Activated CD4-positive, alpha-beta T cell treated with anti-CD3 and anti-CD28 coated beads, Interleukin-2, amount 10 ng/mL, durations not matched to agents 7 days and 5 days (primary cell): ENCODE results near the gene SUSD6. TPM values are rescaled to one million over a fixed set of nuclear protein-coding genes. Genes with fewer than 3 reads are reported as not detected.

Source experiments
- CTCF ChIA-PET: fragments of 350-600 bp; sonication (Branson Sonifier 250); formaldehyde crosslinking; loops from one replicate; lab custom pipeline; 2021; ENCODE audit warnings: antibody characterized with exemption; lab: Charles Lee
- POLR2A ChIA-PET: fragments of 350-600 bp; sonication (Branson Sonifier 250); formaldehyde crosslinking; loops from one replicate; lab custom pipeline; 2021; ENCODE audit warnings: antibody characterized with exemption; lab: Charles Lee
- DNase-seq: peaks from one replicate; pipeline ENCODE4 v3.0.0-alpha.2; 2020
- H3K27ac Mint-ChIP-seq: one replicate; pipeline ENCODE4 v1.8.0; 2021; ENCODE audit warnings: mild to moderate bottlenecking, moderate library complexity, mixed read lengths
- H3K27me3 Mint-ChIP-seq: one replicate; pipeline ENCODE4 v1.8.0; 2021; ENCODE audit warnings: mixed read lengths
- H3K36me3 Mint-ChIP-seq: one replicate; pipeline ENCODE4 v1.8.0; 2021; ENCODE audit warnings: low read depth, mixed read lengths
- H3K4me1 Mint-ChIP-seq: one replicate; pipeline ENCODE4 v1.8.0; 2021; ENCODE audit warnings: mixed read lengths
- H3K4me3 Mint-ChIP-seq: one replicate; pipeline ENCODE4 v1.8.0; 2021; ENCODE audit warnings: mild to moderate bottlenecking, moderate library complexity, mixed read lengths
- H3K9me3 Mint-ChIP-seq: one replicate; pipeline ENCODE4 v1.8.0; 2021; ENCODE audit warnings: mixed read lengths
- total RNA-seq, 2 experiments: library from RNA; stranded (reverse); gene quantifications; one replicate each; pipeline ENCODE4 v1.2.3, GENCODE V29; 2021

SUSD6 gene
- total RNA-seq, 2 experiments from 2014 or later, result 42.6 to 45.0 TPM

DNA sequence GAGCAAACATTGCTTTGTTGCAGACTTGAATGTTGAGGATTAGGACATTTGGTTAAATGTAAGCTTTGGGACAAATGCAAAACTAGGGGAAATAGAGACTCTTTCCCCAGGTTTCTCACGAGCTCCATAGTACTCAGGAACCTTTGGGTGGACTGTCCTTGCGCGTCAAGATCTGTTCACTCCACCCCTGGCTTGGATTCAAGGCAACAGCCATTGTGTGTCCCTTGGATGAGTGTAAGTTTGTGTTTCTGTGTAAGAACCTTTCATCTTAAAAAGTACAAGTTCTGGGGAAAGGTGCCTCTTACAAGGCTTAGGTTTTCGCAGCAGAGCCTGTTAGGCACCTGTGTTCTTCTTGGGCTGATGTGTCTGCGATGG is 3.7 kb downstream of the SUSD6 start:
- Mint-ChIP-seq H3K4me3 (peak overlapping the region; percentile 97), H3K4me1 (peaks cover 76% of the 10 kb centered on the region), H3K36me3 (peaks cover 40% of the 10 kb centered on the region), H3K27ac (peak overlapping the region; percentile 98), H3K27me3 (no peaks in the 10 kb centered on the region), H3K9me3 (peaks cover 2% of the 10 kb centered on the region)
- POLR2A ChIA-PET, result no interaction called here
- no peak for DNase-seq
- CTCF ChIA-PET, result interaction anchor here (0.8 to 3.2 kb wide), 8 partner anchors 9 to 116 kb away, joined by 3 to 8 read pairs (median 4); no protein-coding TSS in a partner anchor

DNA sequence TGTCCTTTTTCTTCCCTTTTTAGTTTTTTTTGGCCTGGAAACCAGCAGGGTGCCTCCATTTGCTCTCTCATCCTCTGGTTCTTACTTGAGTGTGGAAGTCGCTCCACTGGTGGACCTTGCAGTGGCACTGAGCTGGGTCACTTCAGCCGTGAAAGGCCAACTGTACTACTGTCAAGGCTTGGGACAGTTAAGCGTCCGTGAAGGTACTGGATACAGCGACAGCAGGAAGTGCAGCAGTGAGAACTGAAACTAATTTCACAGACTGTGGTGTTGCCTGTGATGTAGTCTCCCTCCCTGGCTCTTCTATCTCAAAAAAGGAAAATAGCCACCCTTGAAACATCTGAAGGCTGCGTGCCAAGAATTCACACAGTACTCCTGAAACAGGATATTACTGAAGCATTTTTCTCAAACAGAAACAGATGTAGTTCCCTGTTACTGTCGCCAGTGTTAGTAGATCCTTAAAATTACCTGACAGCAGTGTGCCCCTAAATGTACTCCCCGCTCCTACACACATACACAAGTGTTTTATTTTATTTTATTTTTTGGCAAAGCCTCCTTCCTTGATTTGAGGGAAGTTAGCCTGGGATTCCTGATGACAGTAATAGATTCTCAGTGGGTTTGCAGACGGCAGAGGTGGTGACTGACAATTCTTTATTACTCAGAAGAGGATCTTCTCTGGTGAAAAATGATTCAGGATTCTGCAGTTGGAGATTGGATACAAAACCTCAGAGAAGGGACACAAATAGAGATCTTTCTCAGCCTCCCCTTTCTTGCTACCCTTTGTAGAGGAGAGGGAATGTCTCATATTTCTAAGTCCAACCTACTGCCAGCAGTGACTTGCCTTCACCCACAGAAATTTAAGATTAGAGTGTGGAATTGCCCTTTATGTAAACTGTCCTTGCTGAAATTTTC is 4.4 kb downstream of the SUSD6 start:
- ChIA-PET CTCF (interaction anchor here (0.8 to 3.2 kb wide), 7 partner anchors 8 to 115 kb away, joined by 3 to 8 read pairs (median 4); no protein-coding TSS in a partner anchor), POLR2A (no interaction called here)
- Mint-ChIP-seq H3K27ac (peak overlapping the region; percentile 98), H3K4me3 (peak overlapping the region; percentile 97), H3K9me3 (peaks cover 3% of the 10 kb centered on the region), H3K27me3 (no peaks in the 10 kb centered on the region), H3K4me1 (peaks cover 77% of the 10 kb centered on the region), H3K36me3 (peaks cover 43% of the 10 kb centered on the region)
- peak; percentile 68 for DNase-seq

DNA sequence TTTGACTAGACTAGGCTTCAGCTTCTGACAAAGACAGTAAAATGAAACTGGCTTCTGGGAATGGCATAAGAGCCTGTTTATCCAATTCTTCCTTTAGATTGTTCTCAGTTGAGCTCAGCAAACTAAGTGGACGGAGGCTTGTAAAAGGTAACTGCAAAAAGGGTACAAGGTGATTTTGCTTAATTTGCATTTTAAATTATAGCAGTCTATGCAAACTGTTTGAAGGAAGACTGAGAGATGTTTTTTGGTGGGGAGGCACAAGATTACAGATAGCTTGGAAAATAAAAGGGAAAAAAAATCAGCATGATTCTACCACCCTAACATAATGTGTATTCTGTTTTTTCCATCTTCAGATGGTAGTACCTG is 5.0 kb downstream of the SUSD6 start:
- H3K4me3 Mint-ChIP-seq, result peak overlapping the region; percentile 97
- H3K27me3 Mint-ChIP-seq, result no peaks in the 10 kb centered on the region
- no peak for DNase-seq
- peaks cover 83% of the 10 kb centered on the region for H3K4me1 Mint-ChIP-seq
- ChIA-PET CTCF (interaction anchor here (1.5 to 3.2 kb wide), 2 partner anchors 9 to 14 kb away, joined by 5 to 8 read pairs; no protein-coding TSS in a partner anchor), POLR2A (no interaction called here)
- peaks cover 3% of the 10 kb centered on the region for H3K9me3 Mint-ChIP-seq
- peaks cover 43% of the 10 kb centered on the region for H3K36me3 Mint-ChIP-seq
- H3K27ac Mint-ChIP-seq, result peak overlapping the region; percentile 98

DNA sequence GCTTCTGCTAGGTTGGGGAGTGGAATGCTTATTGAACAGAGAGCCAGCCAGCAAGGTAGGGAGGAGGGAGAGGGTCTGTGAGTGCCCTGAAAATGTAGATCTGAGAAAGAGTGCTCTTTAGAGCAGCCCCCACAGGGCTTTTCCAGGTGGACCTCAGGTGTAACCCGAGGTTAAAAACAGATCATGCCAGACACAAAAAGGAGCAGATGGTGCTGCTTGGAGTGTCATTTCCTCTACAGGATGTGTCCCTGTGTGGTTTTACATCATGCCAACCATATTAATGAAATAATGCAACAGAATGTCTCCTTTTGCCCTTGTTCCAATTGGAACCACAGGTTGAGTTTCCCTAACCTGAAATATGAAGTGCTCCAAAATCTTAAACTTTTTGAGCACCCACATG is 6.4 kb downstream of the SUSD6 start:
- Mint-ChIP-seq H3K27me3 (no peaks in the 10 kb centered on the region), H3K4me1 (peaks cover 95% of the 10 kb centered on the region), H3K36me3 (peaks cover 45% of the 10 kb centered on the region), H3K4me3 (peak overlapping the region; percentile 5), H3K27ac (peak overlapping the region; percentile 98), H3K9me3 (peaks cover 3% of the 10 kb centered on the region)
- POLR2A ChIA-PET, result no interaction called here
- DNase-seq, result no peak
- CTCF ChIA-PET, result interaction anchor here (1.5 kb wide), 2 partner anchors 12 to 13 kb away, joined by 3 to 5 read pairs; no protein-coding TSS in a partner anchor

DNA sequence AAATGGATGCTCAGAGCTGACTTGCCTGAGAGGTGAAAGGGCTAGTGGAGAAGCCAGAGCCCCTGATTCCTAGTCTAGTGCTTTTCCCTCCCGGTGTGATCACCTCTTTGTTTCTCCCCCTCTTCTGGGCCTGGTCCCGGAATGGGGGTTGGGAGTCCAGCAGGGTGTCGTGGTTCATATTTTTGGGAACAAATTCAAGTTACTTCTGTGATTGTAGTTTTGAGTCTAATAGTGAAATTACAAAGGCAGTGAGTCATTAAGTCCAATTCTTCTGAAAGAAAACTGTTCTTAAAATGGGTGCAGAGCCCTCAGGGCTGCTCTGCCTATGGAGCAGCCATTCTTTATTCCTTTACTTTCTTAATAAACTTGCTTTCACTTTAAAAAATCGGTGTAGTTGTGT is 7.6 kb downstream of the SUSD6 start:
- peaks cover 3% of the 10 kb centered on the region for H3K9me3 Mint-ChIP-seq
- DNase-seq, result no peak
- ChIA-PET CTCF (interaction anchor here (1.3 kb wide), 1 partner anchor 11 kb away, joined by 5 read pairs; no protein-coding TSS in a partner anchor), POLR2A (no interaction called here)
- H3K4me3 Mint-ChIP-seq, result no peak overlapping the region
- H3K27me3 Mint-ChIP-seq, result no peaks in the 10 kb centered on the region
- H3K36me3 Mint-ChIP-seq, result peaks cover 48% of the 10 kb centered on the region
- H3K4me1 Mint-ChIP-seq, result peaks cover 93% of the 10 kb centered on the region
- H3K27ac Mint-ChIP-seq, result peak overlapping the region; percentile 37

DNA sequence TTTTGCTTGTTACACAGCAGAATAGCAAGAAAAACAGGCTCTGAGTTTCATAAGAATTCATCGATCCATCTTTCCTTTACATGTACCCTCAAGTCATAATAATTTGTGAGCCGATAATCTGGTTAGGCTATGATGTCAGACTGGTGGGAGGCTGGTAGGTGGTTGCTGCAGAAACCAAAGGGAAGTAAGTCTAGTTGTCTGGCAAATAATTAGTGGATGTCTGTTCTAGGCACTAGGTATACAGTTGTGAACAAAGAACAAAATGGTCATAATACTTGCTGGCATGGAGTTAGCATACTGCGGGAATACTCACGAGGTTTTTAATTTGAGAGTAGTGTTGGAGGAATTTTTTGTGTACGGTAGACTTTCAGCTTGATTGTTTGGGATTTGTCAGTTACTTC is 8.8 kb downstream of the SUSD6 start:
- Mint-ChIP-seq H3K4me1 (peaks cover 93% of the 10 kb centered on the region), H3K27ac (peak overlapping the region; percentile 10), H3K27me3 (no peaks in the 10 kb centered on the region), H3K4me3 (no peak overlapping the region), H3K9me3 (peaks cover 3% of the 10 kb centered on the region), H3K36me3 (peaks cover 44% of the 10 kb centered on the region)
- ChIA-PET CTCF (interaction anchor here (1.3 to 2.5 kb wide), 2 partner anchors 10 to 14 kb away, joined by 5 to 6 read pairs; no protein-coding TSS in a partner anchor), POLR2A (no interaction called here)
- DNase-seq, result no peak

DNA sequence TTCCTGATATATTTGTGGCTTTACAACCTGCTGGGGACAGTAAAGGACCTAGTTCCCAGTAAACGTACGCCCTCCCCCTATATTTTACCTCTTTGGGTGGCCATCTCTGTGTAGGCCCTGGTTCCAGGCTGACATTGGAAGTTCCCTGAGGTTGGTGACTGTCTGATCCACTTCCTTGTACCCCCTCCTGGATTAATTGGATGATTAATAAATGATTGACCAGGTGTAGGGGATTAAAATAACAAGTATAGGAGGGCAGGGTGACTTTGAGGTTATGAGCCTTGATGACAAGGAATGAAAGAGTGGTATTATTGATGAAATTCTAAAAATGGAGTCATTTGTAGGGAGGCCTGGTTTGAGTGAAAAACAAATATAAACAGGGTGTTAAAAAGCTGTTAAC is 9.6 kb downstream of the SUSD6 start:
- H3K4me1 Mint-ChIP-seq, result peaks cover 93% of the 10 kb centered on the region
- ChIA-PET CTCF (interaction anchor here (2.5 kb wide), 1 partner anchor 13 kb away, joined by 6 read pairs; no protein-coding TSS in a partner anchor), POLR2A (no interaction called here)
- H3K9me3 Mint-ChIP-seq, result peaks cover 3% of the 10 kb centered on the region
- H3K27ac Mint-ChIP-seq, result no peak overlapping the region
- no peak for DNase-seq
- peaks cover 38% of the 10 kb centered on the region for H3K36me3 Mint-ChIP-seq
- H3K27me3 Mint-ChIP-seq, result no peaks in the 10 kb centered on the region
- no peak overlapping the region for H3K4me3 Mint-ChIP-seq

DNA sequence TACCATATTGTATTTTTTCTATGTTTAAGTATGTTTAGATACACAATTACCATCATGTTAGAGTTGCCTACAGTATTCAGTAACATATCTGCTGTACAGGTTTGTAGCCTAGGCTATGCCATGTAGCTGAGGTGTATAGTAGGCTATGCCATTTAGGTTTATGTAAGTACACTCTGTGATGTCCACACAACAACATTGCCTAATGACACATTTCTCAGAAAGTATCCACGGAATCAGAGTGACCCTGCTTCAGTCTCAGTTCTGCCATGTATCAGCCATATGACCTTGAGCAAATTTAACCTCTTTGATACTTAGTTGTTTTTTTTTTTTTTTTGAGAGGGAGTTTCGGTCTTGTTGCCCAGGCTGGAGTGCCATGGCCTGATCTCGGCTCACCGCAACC is 12.7 kb downstream of the SUSD6 start:
- Mint-ChIP-seq H3K4me3 (no peak overlapping the region), H3K27me3 (no peaks in the 10 kb centered on the region), H3K36me3 (peaks cover 14% of the 10 kb centered on the region), H3K4me1 (peaks cover 87% of the 10 kb centered on the region), H3K27ac (peak overlapping the region; percentile 81), H3K9me3 (peaks cover 3% of the 10 kb centered on the region)
- no peak for DNase-seq
- CTCF ChIA-PET, result interaction anchor here (0.6 to 1.6 kb wide), 6 partner anchors 9 to 98 kb away, joined by 3 to 6 read pairs (median 3); partner anchors contain the start of gene SUSD6
- POLR2A ChIA-PET, result no interaction called here

DNA sequence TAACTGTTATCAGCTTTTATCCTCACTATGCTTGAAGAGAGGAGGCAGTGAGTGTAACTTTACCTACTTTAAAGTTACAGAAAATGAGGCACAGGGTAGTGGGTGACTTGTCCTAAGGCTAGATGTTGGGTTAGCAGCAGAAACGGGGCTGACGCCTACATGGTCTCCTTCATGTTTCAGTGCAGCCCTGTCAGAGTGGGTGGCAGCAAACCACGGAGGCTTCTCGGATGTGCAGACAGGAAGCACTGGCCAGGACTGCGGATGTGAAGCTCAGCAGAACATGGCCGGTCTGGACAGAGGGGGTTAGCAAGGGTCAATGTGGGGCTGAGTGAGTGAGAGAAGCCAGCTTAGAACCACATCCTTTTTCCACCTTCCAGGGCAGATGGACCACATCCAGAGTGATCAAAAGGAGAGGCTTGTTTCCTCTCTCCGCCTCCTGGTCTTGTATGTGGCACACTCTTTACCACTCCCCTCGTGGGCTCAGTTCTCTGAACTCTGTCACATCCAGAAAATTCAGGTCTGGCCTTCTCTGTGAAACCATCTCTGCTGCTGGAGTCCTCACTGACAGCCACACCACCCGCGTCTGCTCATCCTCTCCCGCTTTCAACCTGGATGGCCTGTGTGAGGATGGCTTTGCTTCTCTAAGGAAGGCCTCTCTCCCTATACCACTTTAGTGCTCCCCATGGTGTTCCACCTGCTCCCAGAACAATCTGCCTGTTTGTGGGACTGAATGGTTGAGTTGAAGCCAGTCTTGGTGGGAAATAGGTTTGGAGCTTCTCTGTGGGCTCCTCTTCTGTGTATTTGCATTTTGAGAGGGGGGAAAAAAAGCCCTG is 14.1 kb downstream of the SUSD6 start:
- Mint-ChIP-seq H3K27ac (peak overlapping the region; percentile 91), H3K4me1 (peaks cover 88% of the 10 kb centered on the region), H3K4me3 (peak overlapping the region; percentile 68), H3K36me3 (peaks cover 6% of the 10 kb centered on the region), H3K27me3 (no peaks in the 10 kb centered on the region), H3K9me3 (no peaks in the 10 kb centered on the region)
- DNase-seq, result peak; percentile 85
- ChIA-PET POLR2A (interaction anchor here (0.5 to 1.0 kb wide), 3 partner anchors 11 to 41 kb away, joined by 3 to 4 read pairs (median 4); no protein-coding TSS in a partner anchor), CTCF (interaction anchor here (0.7 to 1.6 kb wide), 8 partner anchors 10 to 83 kb away, joined by 3 to 8 read pairs (median 4); no protein-coding TSS in a partner anchor)

DNA sequence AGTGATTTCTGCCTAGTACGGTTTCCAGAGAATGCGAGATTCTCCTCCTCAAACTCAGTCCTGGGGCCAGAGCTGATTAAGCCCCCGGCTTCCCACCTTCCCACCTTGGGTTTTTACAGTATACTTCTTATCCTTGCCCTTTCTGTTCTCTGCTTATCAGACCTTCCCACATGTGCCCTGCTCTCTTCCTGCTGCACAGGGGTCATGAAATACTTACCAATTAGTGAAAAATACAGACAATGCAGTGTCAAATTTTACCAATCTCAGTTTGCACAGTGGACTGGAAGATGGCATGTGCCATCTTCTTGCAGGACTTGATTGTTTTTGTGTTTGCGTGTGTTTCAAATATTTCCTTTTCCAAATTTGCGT is 14.7 kb downstream of the SUSD6 start:
- ChIA-PET POLR2A (no interaction called here), CTCF (interaction anchor here (0.7 to 1.2 kb wide), 4 partner anchors 11 to 57 kb away, joined by 3 to 6 read pairs (median 4); no protein-coding TSS in a partner anchor)
- H3K27ac Mint-ChIP-seq, result peak overlapping the region; percentile 91
- peaks cover 6% of the 10 kb centered on the region for H3K36me3 Mint-ChIP-seq
- H3K4me3 Mint-ChIP-seq, result peak overlapping the region; percentile 68
- H3K9me3 Mint-ChIP-seq, result no peaks in the 10 kb centered on the region
- DNase-seq, result no peak
- peaks cover 86% of the 10 kb centered on the region for H3K4me1 Mint-ChIP-seq
- H3K27me3 Mint-ChIP-seq, result no peaks in the 10 kb centered on the region

DNA sequence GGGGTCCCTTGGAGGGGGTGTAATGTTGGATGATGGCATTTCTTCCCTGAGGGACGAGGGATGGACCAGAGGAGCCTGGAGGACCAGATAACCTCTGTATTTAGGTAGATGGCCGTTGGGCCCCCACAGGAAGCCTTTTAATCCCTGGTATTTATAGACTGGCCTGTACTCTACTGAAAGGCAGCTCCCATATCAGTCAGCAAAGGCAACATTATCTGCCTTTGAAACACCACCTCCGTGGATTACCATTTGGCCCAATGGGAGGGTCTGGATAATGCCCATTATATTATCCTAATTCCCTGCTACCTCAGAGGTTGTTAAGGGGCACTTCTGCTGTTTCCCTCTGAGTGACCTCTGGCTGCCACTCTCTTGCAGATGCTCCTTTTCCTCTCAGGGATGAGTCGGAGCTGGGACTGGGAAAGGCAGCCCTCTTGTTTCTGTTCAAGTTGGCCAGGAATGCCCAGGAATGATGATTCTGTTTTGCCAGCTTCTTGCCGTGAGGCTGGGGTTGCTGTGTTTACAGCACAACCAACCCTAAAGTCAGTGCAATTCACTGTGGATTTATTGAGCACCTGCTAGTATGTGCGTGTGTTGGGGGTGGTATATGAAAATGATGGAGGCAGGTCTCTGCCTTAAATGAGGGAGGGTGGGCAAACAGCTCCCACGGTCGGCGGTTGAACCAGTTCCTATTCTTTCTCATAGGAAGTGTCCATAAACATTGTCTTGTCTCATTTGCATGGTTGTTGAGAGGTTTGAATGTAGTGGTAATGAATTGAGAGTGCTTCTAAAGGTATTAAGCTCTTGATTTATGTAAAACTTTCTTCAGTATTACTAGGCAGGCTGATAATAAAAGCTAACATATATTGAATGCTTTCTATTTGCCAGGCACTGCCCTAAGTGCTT is 18.1 kb downstream of the SUSD6 start:
- peaks cover 17% of the 10 kb centered on the region for H3K36me3 Mint-ChIP-seq
- POLR2A ChIA-PET, result no interaction called here

More for the DNA sequence above, 18.1 kb downstream of the SUSD6 start:
- Mint-ChIP-seq H3K9me3 (no peaks in the 10 kb centered on the region), H3K4me1 (peaks cover 91% of the 10 kb centered on the region), H3K4me3 (no peak overlapping the region), H3K27ac (peak overlapping the region; percentile 21), H3K27me3 (no peaks in the 10 kb centered on the region)
- CTCF ChIA-PET, result interaction anchor here (0.8 to 1.9 kb wide), 16 partner anchors 10 to 81 kb away, joined by 3 to 7 read pairs (median 4); partner anchors contain the start of gene SUSD6
- DNase-seq, result no peak
